ENCODE measurements around the gene ADGRG4.
"Not testable (repeated sequence)": the region's sequence is repeated elsewhere in the genome, so short reads cannot be mapped to it uniquely, and the experiment has no call there.

The ADGRG4 gene

GRCh38 chrX:136386826-136387225 lies 86.1 kb downstream of the ADGRG4 start:
- DNase-seq: no peak

GRCh38 chrX:136387951-136388502 lies 87.3 kb downstream of the ADGRG4 start:
- no peak for DNase-seq

- DNase-seq: no peak
Observed at GRCh38 chrX:136390921-136391320, 90.2 kb downstream of the ADGRG4 start.

GRCh38 chrX:136395271-136395670 lies 94.5 kb downstream of the ADGRG4 start:
- DNase-seq: no peak

GRCh38 chrX:136397001-136397400 lies 96.2 kb downstream of the ADGRG4 start:
- DNase-seq: no peak

- no peak for DNase-seq
Observed at GRCh38 chrX:136405126-136405525, 104.4 kb downstream of the ADGRG4 start.

GRCh38 chrX:136417806-136418205 lies 117.0 kb downstream of the ADGRG4 start:
- no peak for DNase-seq

GRCh38 chrX:136421338-136421737 lies 120.6 kb downstream of the ADGRG4 start:
- DNase-seq: no peak

- DNase-seq: no peak
Observed at GRCh38 chrX:136423724-136424123, 123.0 kb downstream of the ADGRG4 start.

GRCh38 chrX:136425996-136426395 lies 125.2 kb downstream of the ADGRG4 start:
- no peak for DNase-seq

- DNase-seq: no peak
Observed at GRCh38 chrX:136431625-136432024, 130.9 kb downstream of the ADGRG4 start.

GRCh38 chrX:136437774-136438173 lies 137.0 kb downstream of the ADGRG4 start:
- DNase-seq: no peak

- DNase-seq: no peak
Observed at GRCh38 chrX:136438192-136438591, 137.4 kb downstream of the ADGRG4 start.

- DNase-seq: not testable (repeated sequence)
Observed at GRCh38 chrX:136445674-136446073, 144.9 kb downstream of the ADGRG4 start.

- no peak for DNase-seq
Observed at GRCh38 chrX:136446208-136446607, 145.4 kb downstream of the ADGRG4 start.

GRCh38 chrX:136447308-136447707 lies 146.5 kb downstream of the ADGRG4 start:
- no peak for DNase-seq

GRCh38 chrX:136447968-136448367 lies 147.2 kb downstream of the ADGRG4 start:
- no peak for DNase-seq

- DNase-seq: no peak
Observed at GRCh38 chrX:136450050-136450830, 149.5 kb downstream of the ADGRG4 start.

- DNase-seq: no peak
Observed at GRCh38 chrX:136452614-136453013, 151.9 kb downstream of the ADGRG4 start.

- DNase-seq: no peak
Observed at GRCh38 chrX:136453114-136453513, 152.4 kb downstream of the ADGRG4 start.

- no peak for DNase-seq
Observed at GRCh38 chrX:136453771-136454170, 153.0 kb downstream of the ADGRG4 start.

- DNase-seq: no peak
Observed at GRCh38 chrX:136456133-136456532, 155.4 kb downstream of the ADGRG4 start.

GRCh38 chrX:136457303-136457917 lies 156.6 kb downstream of the ADGRG4 start:
- DNase-seq: no peak

- DNase-seq: no peak
Observed at GRCh38 chrX:136464589-136464988, 163.8 kb downstream of the ADGRG4 start.
